ENCODE data around the gene VPS13A.

The VPS13A gene

DNA sequence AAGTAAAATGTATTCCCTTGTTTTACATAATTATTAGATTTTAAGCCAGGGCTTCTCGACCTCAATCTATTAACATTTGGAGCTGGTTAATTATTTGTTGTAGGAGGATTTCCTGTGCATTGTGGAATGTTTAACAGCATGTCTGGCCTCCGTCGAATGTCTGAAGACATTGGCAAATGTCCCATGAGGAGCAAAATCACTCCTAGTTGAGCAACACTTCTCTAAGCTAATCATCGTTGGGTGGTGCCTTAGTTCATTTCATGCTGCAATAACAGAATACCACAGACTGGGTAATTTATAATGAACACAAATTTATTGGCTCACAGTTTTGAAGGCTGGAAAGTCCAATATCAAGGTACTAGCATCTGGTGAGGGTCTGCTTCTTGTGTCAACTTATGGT is 13.4 kb upstream of the VPS13A start:
- no peak for ATAC-seq (replicated peaks; ENCODE audit: extremely low read depth, poor library complexity, severe bottlenecking)
- H3K27me3 Mint-ChIP-seq: peaks cover 37% of the 10 kb centered on the region
- no peaks in the 10 kb centered on the region for H3K4me1 Mint-ChIP-seq
- H3K9me3 Mint-ChIP-seq: no peaks in the 10 kb centered on the region
- H3K4me3 Mint-ChIP-seq: no peak overlapping the region
- no peak for DNase-seq (ENCODE audit: low spot score in 2 of 2)
- H3K27ac Mint-ChIP-seq (ENCODE audit: low read depth): no peak overlapping the region
- no peaks in the 10 kb centered on the region for H3K36me3 Mint-ChIP-seq (ENCODE audit: insufficient read depth)

DNA sequence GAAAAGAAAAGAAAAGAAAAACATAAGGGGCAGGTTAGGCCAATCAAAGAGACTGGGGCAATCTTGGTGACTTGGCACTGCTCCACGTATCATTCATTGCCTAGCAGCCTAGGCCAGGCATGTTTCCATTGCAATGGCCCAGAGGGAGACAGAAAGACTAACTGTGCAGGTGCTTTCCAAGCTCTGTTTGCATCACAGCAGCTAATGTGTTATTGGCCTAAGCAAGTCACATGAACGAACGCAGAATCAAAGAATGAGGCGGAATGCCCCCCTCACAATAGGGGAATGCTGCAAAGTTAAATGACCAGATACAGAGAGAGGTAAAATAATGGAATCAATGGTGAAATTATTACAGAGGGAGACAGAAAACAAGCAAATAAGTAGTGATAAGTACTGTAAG is 11.1 kb upstream of the VPS13A start:
- no peak for ATAC-seq (replicated peaks; ENCODE audit: extremely low read depth, poor library complexity, severe bottlenecking)

GRCh38 chr9:77170991-77171699 is 6.2 kb upstream of the VPS13A start:
- no peak for ATAC-seq (replicated peaks; ENCODE audit: extremely low read depth, poor library complexity, severe bottlenecking)
- peaks cover 4% of the 10 kb centered on the region for H3K4me1 Mint-ChIP-seq

More for the DNA sequence above, 11.1 kb upstream of the VPS13A start:
- no peak overlapping the region for H3K4me3 Mint-ChIP-seq
- H3K4me1 Mint-ChIP-seq: no peaks in the 10 kb centered on the region
- H3K9me3 Mint-ChIP-seq: no peaks in the 10 kb centered on the region
- DNase-seq (ENCODE audit: low spot score in 2 of 2): no peak
- no peak overlapping the region for H3K27ac Mint-ChIP-seq (ENCODE audit: low read depth)
- H3K36me3 Mint-ChIP-seq (ENCODE audit: insufficient read depth): no peaks in the 10 kb centered on the region
- H3K27me3 Mint-ChIP-seq: peaks cover 14% of the 10 kb centered on the region

DNA sequence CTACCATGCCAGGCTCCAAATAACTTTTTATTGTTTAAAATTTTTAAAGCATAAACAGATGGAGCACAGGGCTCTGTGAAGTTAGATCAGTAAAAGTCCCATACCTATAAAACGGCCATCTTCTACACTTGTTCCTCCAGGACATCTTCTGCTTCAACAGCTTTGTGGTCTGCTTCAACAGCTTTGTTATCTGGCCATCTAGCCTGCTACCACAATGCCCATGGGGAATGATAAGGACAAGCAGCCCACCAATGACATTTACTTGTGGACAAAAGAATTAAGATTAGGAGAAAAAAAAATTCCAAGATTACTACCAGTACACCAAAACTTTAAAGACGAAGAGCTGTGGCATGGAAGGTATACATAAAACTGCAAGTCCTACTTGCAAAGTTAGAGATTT is 2.2 kb upstream of the VPS13A start:
- peaks cover 7% of the 10 kb centered on the region for H3K36me3 Mint-ChIP-seq (ENCODE audit: insufficient read depth)
- H3K4me3 Mint-ChIP-seq: no peak overlapping the region
- peaks cover 25% of the 10 kb centered on the region for H3K4me1 Mint-ChIP-seq
- no peak for DNase-seq (ENCODE audit: low spot score in 2 of 2)
- H3K27ac Mint-ChIP-seq (ENCODE audit: low read depth): peak overlapping the region; percentile 92
- no peaks in the 10 kb centered on the region for H3K27me3 Mint-ChIP-seq
- no peak for ATAC-seq (replicated peaks; ENCODE audit: extremely low read depth, poor library complexity, severe bottlenecking)
- H3K9me3 Mint-ChIP-seq: no peaks in the 10 kb centered on the region

More at GRCh38 chr9:77170991-77171699, 6.2 kb upstream of the VPS13A start:
- Mint-ChIP-seq H3K9me3 (no peaks in the 10 kb centered on the region), H3K27ac (ENCODE audit: low read depth) (no peak overlapping the region), H3K4me3 (no peak overlapping the region), H3K27me3 (no peaks in the 10 kb centered on the region), H3K36me3 (ENCODE audit: insufficient read depth) (no peaks in the 10 kb centered on the region)
- no peak for DNase-seq (ENCODE audit: low spot score in 2 of 2)

DNA sequence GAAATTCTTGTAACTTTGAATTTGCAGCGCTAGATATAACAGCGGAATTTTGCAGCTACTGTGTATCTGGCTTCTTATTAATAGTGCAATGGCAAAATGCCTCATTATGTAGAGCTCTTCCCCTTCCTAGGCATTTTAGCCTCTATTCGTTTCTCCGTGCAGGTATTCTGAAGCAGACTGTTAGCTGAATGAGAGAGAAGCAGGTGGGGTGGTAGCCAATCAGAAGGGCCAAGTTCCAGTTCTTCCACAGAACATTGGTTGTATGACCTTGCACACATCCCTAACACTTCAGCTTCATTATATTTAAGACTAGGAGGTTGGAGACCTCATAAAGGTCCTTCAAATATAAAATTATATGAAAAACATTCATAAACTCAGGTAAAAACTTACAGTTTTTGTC is 1.2 kb upstream of the VPS13A start:
- DNase-seq (ENCODE audit: low spot score in 2 of 2): no peak
- peaks cover 25% of the 10 kb centered on the region for H3K4me1 Mint-ChIP-seq
- H3K4me3 Mint-ChIP-seq: peak overlapping the region; percentile 95
- no peak for ATAC-seq (replicated peaks; ENCODE audit: extremely low read depth, poor library complexity, severe bottlenecking)
- H3K36me3 Mint-ChIP-seq (ENCODE audit: insufficient read depth): peaks cover 7% of the 10 kb centered on the region
- H3K9me3 Mint-ChIP-seq: no peaks in the 10 kb centered on the region
- H3K27ac Mint-ChIP-seq (ENCODE audit: low read depth): peak overlapping the region; percentile 92
- no peaks in the 10 kb centered on the region for H3K27me3 Mint-ChIP-seq

GRCh38 chr9:77176686-77177142 is 620 bp upstream of the VPS13A start:
- Mint-ChIP-seq H3K9me3 (no peaks in the 10 kb centered on the region), H3K4me3 (peak overlapping the region; percentile 95), H3K4me1 (peaks cover 25% of the 10 kb centered on the region), H3K36me3 (ENCODE audit: insufficient read depth) (peaks cover 7% of the 10 kb centered on the region), H3K27ac (ENCODE audit: low read depth) (peak overlapping the region; percentile 92), H3K27me3 (no peaks in the 10 kb centered on the region)
- ATAC-seq (replicated peaks; ENCODE audit: extremely low read depth, poor library complexity, severe bottlenecking): no peak
- no peak for DNase-seq (ENCODE audit: low spot score in 2 of 2)

DNA sequence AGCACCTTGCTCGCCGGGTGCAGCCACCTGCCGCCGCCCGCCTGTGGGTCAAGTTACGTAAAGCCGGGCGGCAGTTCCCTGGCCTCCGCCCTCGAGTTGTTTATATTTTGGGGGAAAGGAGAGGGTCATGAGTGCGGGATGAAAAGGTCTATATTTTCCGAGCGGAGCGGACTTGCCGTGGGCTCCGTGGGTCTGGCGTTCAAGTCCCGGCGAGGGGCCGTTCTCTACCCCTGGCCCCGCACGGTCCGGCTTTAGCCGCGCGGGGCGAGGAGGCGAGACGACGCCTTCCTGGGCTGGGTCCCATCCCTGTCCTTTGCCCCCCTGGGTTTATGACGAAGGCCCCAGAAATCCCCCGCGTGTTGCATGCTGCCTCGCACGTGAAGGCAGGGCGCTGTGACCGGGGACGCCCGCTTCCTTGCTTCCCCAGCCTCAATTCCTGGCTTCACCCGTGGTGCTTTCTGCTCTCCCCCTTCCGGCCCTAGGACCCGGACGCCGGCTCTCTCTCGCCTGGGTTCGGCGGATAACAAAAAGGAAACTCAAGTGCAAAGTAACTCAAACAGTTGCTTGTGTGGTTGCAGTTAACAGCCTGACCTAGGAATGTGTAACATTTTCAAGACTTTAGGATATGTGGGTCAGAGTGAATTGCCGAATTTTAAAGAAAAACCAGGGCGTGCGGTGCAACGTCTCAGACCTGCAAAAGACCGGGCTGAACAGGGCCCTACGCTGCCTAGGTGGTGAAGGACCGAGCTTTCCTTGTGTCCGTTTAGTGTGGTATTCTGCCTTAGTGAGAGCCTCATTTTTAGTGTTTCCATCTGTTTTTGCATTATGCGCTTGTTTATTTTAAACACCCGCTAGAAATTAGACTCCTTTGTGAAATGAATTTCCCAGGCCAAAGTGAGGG is 810 bp downstream of the VPS13A start:
- H3K27ac Mint-ChIP-seq (ENCODE audit: low read depth): peak overlapping the region; percentile 92
- ATAC-seq (replicated peaks; ENCODE audit: extremely low read depth, poor library complexity, severe bottlenecking) (peak; percentile 31), DNase-seq (ENCODE audit: low spot score in 2 of 2) (peak; percentile 24 to 37)
- H3K4me3 Mint-ChIP-seq: peak overlapping the region; percentile 95
- no peaks in the 10 kb centered on the region for H3K27me3 Mint-ChIP-seq
- H3K9me3 Mint-ChIP-seq: no peaks in the 10 kb centered on the region
- H3K4me1 Mint-ChIP-seq: peaks cover 27% of the 10 kb centered on the region
- H3K36me3 Mint-ChIP-seq (ENCODE audit: insufficient read depth): peaks cover 7% of the 10 kb centered on the region

- no peak for ATAC-seq (replicated peaks; ENCODE audit: extremely low read depth, poor library complexity, severe bottlenecking)
- Mint-ChIP-seq H3K36me3 (ENCODE audit: insufficient read depth) (peaks cover 7% of the 10 kb centered on the region), H3K4me3 (peak overlapping the region; percentile 95), H3K4me1 (peaks cover 31% of the 10 kb centered on the region), H3K9me3 (no peaks in the 10 kb centered on the region), H3K27ac (ENCODE audit: low read depth) (no peak overlapping the region), H3K27me3 (no peaks in the 10 kb centered on the region)
- no peak for DNase-seq (ENCODE audit: low spot score in 2 of 2)
Measured at GRCh38 chr9:77180056-77180455, 2.7 kb downstream of the VPS13A start.

- DNase-seq (ENCODE audit: low spot score in 2 of 2): no peak
- H3K4me1 Mint-ChIP-seq: peaks cover 36% of the 10 kb centered on the region
- H3K27ac Mint-ChIP-seq (ENCODE audit: low read depth): no peak overlapping the region
- H3K36me3 Mint-ChIP-seq (ENCODE audit: insufficient read depth): no peaks in the 10 kb centered on the region
- no peak for ATAC-seq (replicated peaks; ENCODE audit: extremely low read depth, poor library complexity, severe bottlenecking)
- H3K9me3 Mint-ChIP-seq: no peaks in the 10 kb centered on the region
- no peaks in the 10 kb centered on the region for H3K27me3 Mint-ChIP-seq
- H3K4me3 Mint-ChIP-seq: no peak overlapping the region
Measured at GRCh38 chr9:77183581-77183980, 6.2 kb downstream of the VPS13A start.

DNA sequence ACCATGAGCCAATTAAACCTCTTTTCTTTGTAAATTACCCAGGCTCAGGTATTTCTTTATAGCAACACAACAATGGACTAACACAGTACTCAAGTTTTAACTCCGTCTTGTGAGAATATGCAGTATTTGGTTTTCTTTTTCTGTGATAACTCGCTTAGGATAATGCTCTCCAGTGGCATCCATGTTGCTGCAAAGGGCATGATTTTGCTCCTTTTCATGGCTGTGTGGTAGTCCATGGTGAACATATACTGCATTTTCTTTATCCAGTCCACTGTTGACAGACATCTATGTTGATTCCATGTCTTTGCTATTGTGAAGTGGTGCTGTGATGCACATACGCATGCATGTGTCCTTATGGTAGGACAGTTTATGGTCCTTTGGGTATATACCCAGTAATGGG is 10.9 kb downstream of the VPS13A start:
- Mint-ChIP-seq H3K9me3 (no peaks in the 10 kb centered on the region), H3K36me3 (ENCODE audit: insufficient read depth) (no peaks in the 10 kb centered on the region), H3K27me3 (no peaks in the 10 kb centered on the region), H3K4me3 (no peak overlapping the region), H3K27ac (ENCODE audit: low read depth) (no peak overlapping the region), H3K4me1 (peaks cover 55% of the 10 kb centered on the region)
- ATAC-seq (replicated peaks; ENCODE audit: extremely low read depth, poor library complexity, severe bottlenecking): no peak
- DNase-seq (ENCODE audit: low spot score in 2 of 2): no peak

DNA sequence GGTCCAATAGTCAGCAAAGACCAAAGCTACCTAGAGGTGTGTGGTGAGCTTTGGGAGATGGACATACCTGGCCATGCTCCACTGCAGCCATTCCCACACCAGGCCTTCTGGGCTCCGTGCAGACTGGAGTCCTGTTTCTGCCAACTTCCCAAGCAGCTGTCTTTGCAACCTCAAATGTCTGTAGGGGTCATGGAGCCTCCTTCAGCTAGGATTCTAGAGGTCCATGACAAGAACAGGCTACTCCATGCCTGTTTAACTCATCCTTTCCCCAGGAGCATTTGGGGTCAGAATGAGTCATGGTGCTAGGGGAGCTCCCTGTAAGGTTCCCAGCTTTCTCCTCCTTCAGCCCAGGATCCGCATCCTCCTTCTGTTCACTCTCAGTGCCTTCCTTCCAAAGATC is 17.1 kb downstream of the VPS13A start:
- Mint-ChIP-seq H3K27ac (ENCODE audit: low read depth) (no peak overlapping the region), H3K27me3 (no peaks in the 10 kb centered on the region), H3K4me3 (no peak overlapping the region), H3K9me3 (no peaks in the 10 kb centered on the region), H3K4me1 (peaks cover 62% of the 10 kb centered on the region), H3K36me3 (ENCODE audit: insufficient read depth) (peaks cover 1% of the 10 kb centered on the region)
- no peak for ATAC-seq (replicated peaks; ENCODE audit: extremely low read depth, poor library complexity, severe bottlenecking)
- no peak for DNase-seq (ENCODE audit: low spot score in 2 of 2)

GRCh38 chr9:77210116-77210515 is 32.8 kb downstream of the VPS13A start:
- Mint-ChIP-seq H3K9me3 (no peaks in the 10 kb centered on the region), H3K4me3 (no peak overlapping the region), H3K4me1 (no peaks in the 10 kb centered on the region), H3K36me3 (ENCODE audit: insufficient read depth) (peaks cover 24% of the 10 kb centered on the region), H3K27me3 (no peaks in the 10 kb centered on the region), H3K27ac (ENCODE audit: low read depth) (no peak overlapping the region)
- ATAC-seq (replicated peaks; ENCODE audit: extremely low read depth, poor library complexity, severe bottlenecking): no peak
- no peak for DNase-seq (ENCODE audit: low spot score in 2 of 2)

- Mint-ChIP-seq H3K4me1 (no peaks in the 10 kb centered on the region), H3K27ac (ENCODE audit: low read depth) (no peak overlapping the region), H3K9me3 (no peaks in the 10 kb centered on the region), H3K4me3 (no peak overlapping the region), H3K27me3 (no peaks in the 10 kb centered on the region), H3K36me3 (ENCODE audit: insufficient read depth) (peaks cover 27% of the 10 kb centered on the region)
- DNase-seq (ENCODE audit: low spot score in 2 of 2) (no peak), ATAC-seq (replicated peaks; ENCODE audit: extremely low read depth, poor library complexity, severe bottlenecking) (no peak)
Measured at GRCh38 chr9:77211561-77211960, 34.2 kb downstream of the VPS13A start.
